Loucy (cell line): ENCODE data around the gene PALD1.

Source experiments
- CTCF ChIP-seq: fragments of 200-600 bp; sonication (generic); conservative IDR thresholded peaks from 2 replicates; pipeline ENCODE4 v1.5.1; 2014; ENCODE audit warnings: mild to moderate bottlenecking, antibody characterized with exemption, low read length
- EZH2phosphoT487 ChIP-seq: fragments of 200-600 bp; IDR thresholded peaks from 2 replicates; pipeline ENCODE4 v1.6.1; 2018; ENCODE audit warnings: antibody characterized with exemption, mild to moderate bottlenecking, moderate library complexity, borderline replicate concordance

GRCh38 chr10:70579234-70580002, 100.9 kb downstream of the PALD1 start:
- no peak for TF ChIP-seq CTCF
- TF ChIP-seq EZH2phosphoT487, result no peak
